ENCODE measurements around the gene TUBB4B. TPM values are rescaled to one million over a fixed set of nuclear protein-coding genes. Genes with fewer than 3 reads are reported as not detected.

TUBB4B gene
- polyA plus RNA-seq, 2 of the 4 experiments (the other 2 are of a cell fraction) = 256 to 671 TPM

- CTCF ChIA-PET = interaction anchor here (1.0 to 9.9 kb wide), 10 partner anchors 11 to 95 kb away, joined by 3 to 71 read pairs (median 4); partner anchors contain the start of genes CYSRT1, RNF224, SSNA1 and TUBB4B
- Histone ChIP-seq H3K4me2 (no peak overlapping the region), H3K9me3 (no peaks in the 10 kb centered on the region), H3K27ac (no peak overlapping the region), H3K4me3 (no peak overlapping the region), H3K4me1 (peaks cover 16% of the 10 kb centered on the region)
- POLR2A ChIA-PET = interaction anchor here (1.1 to 1.4 kb wide), 2 partner anchors 13 to 27 kb away, joined by 4 to 6 read pairs; partner anchors contain the start of genes TPRN and TUBB4B
- ATAC-seq = peak in 1 of 2 experiments; percentile 35; a peak in 3 of 6 replicates
- TF ChIP-seq RAD21 (conservative IDR thresholded peaks at IDR 0.05 in 1 of 2, IDR thresholded peaks at IDR 0.05 in 1 of 2) (peak in 1 of 2 experiments; percentile 31; a peak in 1 of 5 replicates), CTCF (IDR thresholded peaks at IDR 0.05) (peak; percentile 11; the same call in 1 of the 3 replicates), HOXA7 (CRISPR knock-in tag; IDR thresholded peaks at IDR 0.05) (no peak)
- DNase-seq (ENCODE audit: low read depth in 1 of 2, low spot score in 1 of 2) = no peak
- WGBS (ENCODE audit: missing lambda C conversion rate) = 91% methylated on average over 39 of the region's 49 CpGs
- no peak for FAIRE-seq
Observed at GRCh38 chr9:137213160-137214060, 27.7 kb upstream of the TUBB4B start.

- Histone ChIP-seq H3K4me1 (peaks cover 26% of the 10 kb centered on the region), H3K27ac (no peak overlapping the region), H3K4me2 (no peak overlapping the region), H3K9me3 (no peaks in the 10 kb centered on the region), H3K4me3 (no peak overlapping the region)
- ATAC-seq (no peak), DNase-seq (ENCODE audit: low read depth in 1 of 2, low spot score in 1 of 2) (no peak), FAIRE-seq (no peak)
- TF ChIP-seq HEYL (CRISPR knock-in tag; IDR thresholded peaks at IDR 0.05) = no peak
- no peak for TF ChIP-seq ZNF302 (CRISPR knock-in tag; IDR thresholded peaks at IDR 0.05)
- no peak for TF ChIP-seq SREBF2 (IDR thresholded peaks at IDR 0.05)
- TF ChIP-seq EHF (CRISPR knock-in tag; IDR thresholded peaks at IDR 0.05) = no peak
- CTCF ChIA-PET = interaction anchor here (1.2 to 9.9 kb wide), 7 partner anchors 10 to 28 kb away, joined by 3 to 71 read pairs (median 6); partner anchors contain the start of genes CYSRT1, RNF224, SSNA1 and TPRN
- POLR2A ChIA-PET = interaction anchor here (1.4 kb wide), 1 partner anchor 26 kb away, joined by 6 read pairs; the partner anchor contains the start of gene TUBB4B
- WGBS (ENCODE audit: missing lambda C conversion rate) = 90% methylated on average over 19 of the region's 19 CpGs
Observed at GRCh38 chr9:137214620-137215019, 26.5 kb upstream of the TUBB4B start.

- Histone ChIP-seq H3K4me2 (no peak overlapping the region), H3K27ac (no peak overlapping the region), H3K4me3 (no peak overlapping the region), H3K4me1 (peaks cover 26% of the 10 kb centered on the region), H3K9me3 (no peaks in the 10 kb centered on the region)
- FAIRE-seq (no peak), ATAC-seq (no peak), DNase-seq (ENCODE audit: low read depth in 1 of 2, low spot score in 1 of 2) (no peak)
- 92% methylated on average over 10 of the region's 22 CpGs for WGBS (ENCODE audit: missing lambda C conversion rate)
- CTCF ChIA-PET = interaction anchor here (0.9 to 9.9 kb wide), 8 partner anchors 7 to 186 kb away, joined by 3 to 71 read pairs (median 5); partner anchors contain the start of genes CYSRT1, RNF224, TPRN and TUBB4B
- POLR2A ChIA-PET = no interaction called here
- TF ChIP-seq NR3C1 (IDR thresholded peaks at IDR 0.05) (no peak), NFE2L2 (conservative IDR thresholded peaks at IDR 0.05; ENCODE audit: low read length) (no peak), HOXA7 (CRISPR knock-in tag; IDR thresholded peaks at IDR 0.05) (no peak), TFCP2L1 (CRISPR knock-in tag; IDR thresholded peaks at IDR 0.05) (no peak), EP300 (IDR thresholded peaks at IDR 0.05) (no peak), HES2 (IDR thresholded peaks at IDR 0.05) (no peak), MYC (IDR thresholded peaks at IDR 0.05; ENCODE audit: borderline replicate concordance, low read length) (no peak), CHD2 (IDR thresholded peaks at IDR 0.05; ENCODE audit: low read length, partially characterized antibody) (no peak), BHLHE40 (IDR thresholded peaks at IDR 0.05; ENCODE audit: low read depth, low read length) (no peak), USF2 (IDR thresholded peaks at IDR 0.05) (no peak), CBX2 (IDR thresholded peaks at IDR 0.05; ENCODE audit: borderline replicate concordance, low read depth) (no peak)
- TF ChIP-seq, protein P1, sequence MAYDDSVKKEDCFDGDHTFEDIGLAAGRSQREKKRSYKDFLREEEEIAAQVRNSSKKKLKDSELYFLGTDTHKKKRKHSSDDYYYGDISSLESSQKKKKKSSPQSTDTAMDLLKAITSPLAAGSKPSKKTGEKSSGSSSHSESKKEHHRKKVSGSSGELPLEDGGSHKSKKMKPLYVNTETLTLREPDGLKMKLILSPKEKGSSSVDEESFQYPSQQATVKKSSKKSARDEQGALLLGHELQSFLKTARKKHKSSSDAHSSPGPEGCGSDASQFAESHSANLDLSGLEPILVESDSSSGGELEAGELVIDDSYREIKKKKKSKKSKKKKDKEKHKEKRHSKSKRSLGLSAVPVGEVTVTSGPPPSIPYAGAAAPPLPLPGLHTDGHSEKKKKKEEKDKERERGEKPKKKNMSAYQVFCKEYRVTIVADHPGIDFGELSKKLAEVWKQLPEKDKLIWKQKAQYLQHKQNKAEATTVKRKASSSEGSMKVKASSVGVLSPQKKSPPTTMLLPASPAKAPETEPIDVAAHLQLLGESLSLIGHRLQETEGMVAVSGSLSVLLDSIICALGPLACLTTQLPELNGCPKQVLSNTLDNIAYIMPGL (CRISPR knock-in tag; IDR thresholded peaks at IDR 0.05; ENCODE audit: borderline replicate concordance) = no peak
Observed at GRCh38 chr9:137215196-137215986, 25.7 kb upstream of the TUBB4B start.

Measured in A549 (cell line).